HepG2 (cell line): ENCODE data around the gene KRT17.

ENCODE experiments used
- ATF6 ChIP-seq: sonication (generic); formaldehyde crosslinking; conservative IDR thresholded peaks from 2 replicates; pipeline ENCODE4 v1.4.0; 2020; ENCODE audit warnings: missing genetic modification reagents
- CTCF ChIP-seq: sonication (generic); formaldehyde crosslinking; IDR thresholded peaks from 2 replicates; pipeline ENCODE4 v1.5.0; 2020; ENCODE audit warnings: mild to moderate bottlenecking, missing genetic modification reagents, moderate library complexity
- HIVEP1 ChIP-seq: sonication (generic); formaldehyde crosslinking; IDR thresholded peaks from 2 replicates; pipeline ENCODE4 v1.4.0; 2020; ENCODE audit warnings: mild to moderate bottlenecking, missing genetic modification reagents
- KDM5A ChIP-seq: fragments of 200-600 bp; sonication (generic); IDR thresholded peaks from 2 replicates; pipeline ENCODE4 v1.7.0; 2018; ENCODE audit warnings: antibody characterized with exemption, mild to moderate bottlenecking, low read length, borderline replicate concordance
- MED1 ChIP-seq: sonication (generic); formaldehyde crosslinking; IDR thresholded peaks from 2 replicates; pipeline ENCODE4 v1.4.0; 2020; ENCODE audit warnings: missing genetic modification reagents
- MYNN ChIP-seq: sonication (generic); formaldehyde crosslinking; IDR thresholded peaks from 2 replicates; pipeline ENCODE4 v1.4.0; 2020; ENCODE audit warnings: mild to moderate bottlenecking, low read depth, missing genetic modification reagents
- PAX8 ChIP-seq: sonication (generic); formaldehyde crosslinking; IDR thresholded peaks from 2 replicates; pipeline ENCODE4 v1.8.0; 2022; ENCODE audit warnings: mild to moderate bottlenecking, missing genetic modification reagents, borderline replicate concordance
- POLR2A ChIP-seq, 2 experiments: IDR thresholded peaks; 2 replicates each; pipeline ENCODE4 v1.6.1; 2011; ENCODE audit warnings: low read depth in 2 of 2, low read length in 2 of 2, mild to moderate bottlenecking in 1 of 2, moderate library complexity in 1 of 2; ENCODE audit not compliant: insufficient read depth in 1 of 2
- POLR2AphosphoS5 ChIP-seq: IDR thresholded peaks from 2 replicates; pipeline ENCODE4 v1.6.1; 2012; ENCODE audit warnings: low read depth, low read length
- PREB ChIP-seq: sonication (generic); formaldehyde crosslinking; IDR thresholded peaks from 2 replicates; pipeline ENCODE4 v1.4.0; 2020; ENCODE audit warnings: missing genetic modification reagents
- TCF7 ChIP-seq: sonication (generic); IDR thresholded peaks from 2 replicates; pipeline ENCODE4 v1.6.1; 2016; ENCODE audit warnings: antibody characterized with exemption, low read depth
- ZHX1 ChIP-seq: sonication (generic); formaldehyde crosslinking; IDR thresholded peaks from 2 replicates; pipeline ENCODE4 v1.8.1; 2022; ENCODE audit warnings: low read depth, mild to moderate bottlenecking, missing genetic modification reagents
- ZNF20 ChIP-seq: sonication (generic); formaldehyde crosslinking; IDR thresholded peaks from 2 replicates; pipeline ENCODE4 v1.4.0; 2020; ENCODE audit warnings: mild to moderate bottlenecking, moderate library complexity, missing genetic modification reagents

GRCh38 chr17:41666237-41666641, 41.9 kb upstream of the KRT17 start:
- TF ChIP-seq ATF6 (CRISPR knock-in tag), result no peak
- TF ChIP-seq TCF7, result no peak
- TF ChIP-seq MYNN (CRISPR knock-in tag), result no peak
- TF ChIP-seq POLR2A (IDR thresholded peaks at IDR 0.05; ENCODE audit: insufficient read depth in 1 of 2, low read depth in 2 of 2, low read length in 2 of 2), result no peak
- no peak for TF ChIP-seq ZHX1
- no peak for TF ChIP-seq CTCF (CRISPR knock-in tag)
- no peak for TF ChIP-seq PREB (CRISPR knock-in tag)
- no peak for TF ChIP-seq MED1 (CRISPR knock-in tag)
- TF ChIP-seq HIVEP1 (CRISPR knock-in tag), result 0 out of 2 replicates have a peak, but pooled peaks have one; percentile 7
- TF ChIP-seq KDM5A, result no peak
- no peak for TF ChIP-seq ZNF20 (CRISPR knock-in tag)
- TF ChIP-seq POLR2AphosphoS5, result no peak
- no peak for TF ChIP-seq PAX8 (CRISPR knock-in tag)
